OCI-LY7 (cell line): Measurements from ENCODE around the gene LRRD1. TPM values are rescaled to one million over a fixed set of nuclear protein-coding genes. Genes with fewer than 3 reads are reported as not detected.
"Not testable (repeated sequence)": the region's sequence is repeated elsewhere in the genome, so short reads cannot be mapped to it uniquely, and the experiment has no call there.

Source experiments
- BruUV-seq: library from RNA; stranded (reverse); fragments of 400-500 nt; replicated peaks from 2 replicates; lab custom pipeline; 2021; lab: Mats Ljungman, UMichigan
- CTCF ChIA-PET: fragments of 300-600 bp; sonication (Branson Sonifier 250); formaldehyde crosslinking; loops from one replicate; lab custom pipeline; 2022; ENCODE audit warnings: antibody characterized with exemption; ENCODE audit not compliant: unreplicated experiment; lab: Charles Lee
- POLR2A ChIA-PET: fragments of 300-600 bp; sonication (Branson Sonifier 250); formaldehyde crosslinking; loops from one replicate; lab custom pipeline; 2022; ENCODE audit warnings: antibody characterized with exemption; lab: Charles Lee
- DNase-seq: peaks from one replicate; pipeline ENCODE4 v3.0.0-alpha.2; 2015; ENCODE audit warnings: low spot score
- H2AFZ ChIP-seq: fragments of 200-600 bp; sonication (generic), shearing (Covaris generic); 2 replicates; pipeline ENCODE4 v1.6.1; 2014; ENCODE audit warnings: mild to moderate bottlenecking, antibody characterized with exemption, low read length, moderate library complexity
- H3K27ac ChIP-seq: fragments of 200-600 bp; sonication (generic); 2 replicates; pipeline ENCODE4 v1.5.1; 2014; ENCODE audit warnings: mixed run types, low read depth, mild to moderate bottlenecking, moderate library complexity, low read length, inconsistent platforms; ENCODE audit not compliant: poor library complexity, severe bottlenecking
- H3K36me3 ChIP-seq: fragments of 200-600 bp; sonication (generic); 2 replicates; pipeline ENCODE4 v1.6.1; 2014; ENCODE audit warnings: mild to moderate bottlenecking, antibody characterized with exemption, low read length, moderate library complexity, mixed read lengths; ENCODE audit not compliant: insufficient read depth
- H3K4me1 ChIP-seq: fragments of 200-600 bp; sonication (generic); 2 replicates; pipeline ENCODE4 v1.5.1; 2014; ENCODE audit warnings: mild to moderate bottlenecking, low read length; ENCODE audit not compliant: insufficient read depth, poor library complexity, severe bottlenecking
- H3K4me2 ChIP-seq: fragments of 200-600 bp; sonication (generic); 2 replicates; pipeline ENCODE4 v1.6.1; 2014; ENCODE audit warnings: mild to moderate bottlenecking, low read length
- H3K4me3 ChIP-seq: fragments of 200-600 bp; sonication (generic); 2 replicates; pipeline ENCODE4 v1.5.1; 2014; ENCODE audit warnings: mild to moderate bottlenecking, low read depth, low read length; ENCODE audit not compliant: poor library complexity, severe bottlenecking
- H3K79me2 ChIP-seq: fragments of 200-600 bp; sonication (generic); 2 replicates; pipeline ENCODE4 v1.6.1; 2016; ENCODE audit warnings: low read depth, mild to moderate bottlenecking, low read length, moderate library complexity, mixed read lengths; ENCODE audit not compliant: insufficient read depth
- H3K9me2 ChIP-seq: fragments of 200-600 bp; sonication (generic); 2 replicates; pipeline ENCODE4 v1.6.1; 2016; ENCODE audit warnings: mild to moderate bottlenecking, low read length, mixed read lengths; ENCODE audit not compliant: insufficient read depth
- H3K9me3 ChIP-seq: fragments of 200-600 bp; sonication (generic); 2 replicates; pipeline ENCODE4 v1.6.1; 2014; ENCODE audit warnings: mild to moderate bottlenecking, mixed run types, low read length, mixed read lengths
- H4K20me1 ChIP-seq: fragments of 200-600 bp; sonication (generic); 2 replicates; pipeline ENCODE4 v1.6.1; 2014; ENCODE audit warnings: mild to moderate bottlenecking, antibody characterized with exemption, low read length, moderate library complexity, mixed read lengths; ENCODE audit not compliant: insufficient read depth
- CTCF ChIP-seq: fragments of 200-600 bp; sonication (generic); conservative IDR thresholded peaks from 2 replicates; pipeline ENCODE4 v1.5.1; 2014; ENCODE audit warnings: mild to moderate bottlenecking, antibody characterized with exemption, low read length, moderate library complexity, mixed read lengths
- EZH2phosphoT487 ChIP-seq: fragments of 200-600 bp; sonication (generic); IDR thresholded peaks from 2 replicates; pipeline ENCODE4 v1.6.1; 2018; ENCODE audit warnings: low read depth, borderline replicate concordance, mild to moderate bottlenecking, mixed run types, antibody characterized with exemption, low read length, moderate library complexity, mixed read lengths
- intact Hi-C: fragments of 100-400 bp; cut with micrococcal nuclease; formaldehyde crosslinking; loops from one replicate; pipeline ENCODE4 v1.10.0; 2022; ENCODE audit not compliant: unreplicated experiment
- total RNA-seq, 2 experiments: library from RNA; depleted of rRNA in 1 of 2; stranded (reverse); fragments of >200 nt in 1 of 2; shearing (Covaris generic) in 1 of 2; gene quantifications; 2 replicates each; pipeline ENCODE4 v1.2.3, GENCODE V29; 2014 to 2022

The LRRD1 gene
- total RNA-seq, 2 experiments from 2014 or later = 0.42 TPM; not detected in 1

GRCh38 chr7:92142791-92143190 is 36.2 kb downstream of the LRRD1 start:
- H3K27ac ChIP-seq, POLR2A ChIA-PET, H3K79me2 ChIP-seq, H3K4me2 ChIP-seq, H2AFZ ChIP-seq, H3K4me1 ChIP-seq, H3K9me2 ChIP-seq, H3K36me3 ChIP-seq, CTCF ChIA-PET, H3K4me3 ChIP-seq, DNase-seq, intact Hi-C loops, BruUV-seq, H4K20me1 ChIP-seq, H3K9me3 ChIP-seq: not testable (repeated sequence)

GRCh38 chr7:92141161-92141560 is 37.8 kb downstream of the LRRD1 start:
- no peaks in the 10 kb centered on the region for H3K79me2 ChIP-seq
- no peak for DNase-seq
- no peaks in the 10 kb centered on the region for H3K36me3 ChIP-seq
- no peaks in the 10 kb centered on the region for H3K9me2 ChIP-seq
- H4K20me1 ChIP-seq = no peaks in the 10 kb centered on the region
- H3K4me2 ChIP-seq = no peak overlapping the region
- no peak overlapping the region for H3K27ac ChIP-seq
- intact Hi-C loops = no loop called here
- no TSS peak for BruUV-seq
- no peak for TF ChIP-seq EZH2phosphoT487
- no peak for TF ChIP-seq CTCF
- H3K4me1 ChIP-seq = no peaks in the 10 kb centered on the region
- CTCF ChIA-PET = no interaction called here
- no peak overlapping the region for H2AFZ ChIP-seq
- H3K9me3 ChIP-seq = peaks cover 6% of the 10 kb centered on the region; the same call in 1 of the 2 replicates
- POLR2A ChIA-PET = no interaction called here
- no peak overlapping the region for H3K4me3 ChIP-seq

- peaks cover 13% of the 10 kb centered on the region for H3K79me2 ChIP-seq
- no peak overlapping the region for H2AFZ ChIP-seq
- H3K9me3 ChIP-seq = peaks cover 6% of the 10 kb centered on the region; the same call in 1 of the 2 replicates
- 0 out of 2 replicates have a peak, but pooled peaks cover 6% of the 10 kb centered on the region for H4K20me1 ChIP-seq
- no peak overlapping the region for H3K4me2 ChIP-seq
- no peak overlapping the region for H3K27ac ChIP-seq
- TF ChIP-seq EZH2phosphoT487 = no peak
- TF ChIP-seq CTCF = no peak
- DNase-seq = no peak
- BruUV-seq = no TSS peak
- no peaks in the 10 kb centered on the region for H3K36me3 ChIP-seq
- CTCF ChIA-PET = no interaction called here
- POLR2A ChIA-PET = interaction anchor here (1.0 kb wide), 1 partner anchor 14 kb away, joined by 3 read pairs; no protein-coding TSS in a partner anchor
- no peaks in the 10 kb centered on the region for H3K9me2 ChIP-seq
- intact Hi-C loops = no loop called here
- H3K4me3 ChIP-seq = no peak overlapping the region
- peaks cover 13% of the 10 kb centered on the region for H3K4me1 ChIP-seq
These were observed 41.4 kb downstream of the LRRD1 start for GRCh38 chr7:92137557-92137956.
